ENCODE data around the gene ACSL1.

Gene ACSL1

GRCh38 chr4:184728858-184729257, 96.9 kb downstream of the ACSL1 start:
- DNase-seq (ENCODE audit: low read depth in 1 of 2, low spot score in 1 of 2) = no peak

- DNase-seq (ENCODE audit: low read depth in 1 of 2, low spot score in 1 of 2) = no peak
These were observed 98.3 kb downstream of the ACSL1 start for GRCh38 chr4:184727430-184727829.

- DNase-seq (ENCODE audit: low read depth in 1 of 2, low spot score in 1 of 2) = no peak
These were observed 103.0 kb downstream of the ACSL1 start for GRCh38 chr4:184722798-184723197.

GRCh38 chr4:184721254-184721653, 104.5 kb downstream of the ACSL1 start:
- no peak for DNase-seq (ENCODE audit: low read depth in 1 of 2, low spot score in 1 of 2)

- no peak for DNase-seq (ENCODE audit: low read depth in 1 of 2, low spot score in 1 of 2)
These were observed 106.4 kb downstream of the ACSL1 start for GRCh38 chr4:184719407-184719806.

GRCh38 chr4:184715526-184715925, 110.2 kb downstream of the ACSL1 start:
- no peak for DNase-seq (ENCODE audit: low read depth in 1 of 2, low spot score in 1 of 2)

- DNase-seq (ENCODE audit: low read depth in 1 of 2, low spot score in 1 of 2) = no peak
These were observed 111.9 kb downstream of the ACSL1 start for GRCh38 chr4:184713887-184714286.

- DNase-seq (ENCODE audit: low read depth in 1 of 2, low spot score in 1 of 2) = no peak
These were observed 113.4 kb downstream of the ACSL1 start for GRCh38 chr4:184712322-184712721.

- no peak for DNase-seq (ENCODE audit: low read depth in 1 of 2, low spot score in 1 of 2)
These were observed 119.3 kb downstream of the ACSL1 start for GRCh38 chr4:184706453-184706852.

GRCh38 chr4:184705692-184706091, 120.1 kb downstream of the ACSL1 start:
- DNase-seq (ENCODE audit: low read depth in 1 of 2, low spot score in 1 of 2) = no peak

Measured in stimulated activated CD4-positive, alpha-beta T cell treated with anti-CD3 and anti-CD28 coated beads, Interleukin-15, amount 100 ng/mL, for 1 hour (primary cell).